K562 (cell line): Measurements from ENCODE around the gene ENPP6. TPM values are rescaled to one million over a fixed set of nuclear protein-coding genes. Genes with fewer than 3 reads are reported as not detected.

Experiments
- ATAC-seq: fragments of 200-7000 bp; cut with Tn5 transposase; 3 replicates; pipeline ENCODE4 v1.9.1; 2020; ENCODE audit warnings: moderate library complexity
- BruUV-seq: library from RNA; stranded (reverse); fragments of 400-500 nt; replicated peaks from 2 replicates; lab custom pipeline; 2021; lab: Mats Ljungman, UMichigan
- CTCF ChIA-PET: fragments of 300-600 bp; formaldehyde crosslinking; extraction: SDS; loops from one replicate; lab custom pipeline; 2021; ENCODE audit warnings: low intra/inter-chr PET ratio; lab: Yijun Ruan, JAX
- POLR2A ChIA-PET: fragments of 300-600, 350-650 bp; sonication (Branson Sonifier 250); formaldehyde crosslinking; extraction: SDS; loops from one replicate; lab custom pipeline; 2021; ENCODE audit warnings: antibody characterized with exemption, inconsistent platforms; lab: Yijun Ruan, JAX
- DNase-seq, 4 experiments: peaks; one replicate each; pipeline versions ENCODE4 v3.0.0 to v3.0.0-alpha.2; 2011 to 2018; ENCODE audit warnings: low spot score in 3 of 4, mixed read lengths in 3 of 4; ENCODE audit errors: extremely low read depth in 1 of 4
- FAIRE-seq: peaks from 2 replicates; lab custom pipeline; 2011; peaks lifted over from hg19 to GRCh38; lab: Jason Lieb, UNC
- H2AFZ ChIP-seq: 2 replicates; pipeline ENCODE4 v1.6.0; 2011; ENCODE audit warnings: low read depth, low read length, control low read depth, inconsistent platforms
- H3K27ac ChIP-seq: fragments of 200-600 bp; 3 replicates; pipeline ENCODE4 v1.8.0; 2011; ENCODE audit warnings: low read depth, mild to moderate bottlenecking, control low read depth, inconsistent platforms, low read length, moderate library complexity, mixed read lengths; ENCODE audit errors: extremely low read depth
- H3K27me3 ChIP-seq, 2 experiments: fragments of 300-600 bp in 1 of 2; 2 replicates in 1 of 2; 3 replicates in 1 of 2; pipeline versions ENCODE4 v1.6.0 to v1.8.0; 2011; ENCODE audit warnings: inconsistent platforms in 2 of 2, low read length in 2 of 2, mild to moderate bottlenecking in 1 of 2, mixed read lengths in 1 of 2, moderate library complexity in 1 of 2; ENCODE audit not compliant: control insufficient read depth in 2 of 2, insufficient read depth in 2 of 2
- H3K36me3 ChIP-seq: fragments of 300-600 bp; 3 replicates; pipeline ENCODE4 v1.8.0; 2011; ENCODE audit warnings: mild to moderate bottlenecking, low read length, inconsistent platforms; ENCODE audit not compliant: control insufficient read depth, insufficient read depth
- H3K4me1 ChIP-seq, 2 experiments: fragments of 200-600 bp in 1 of 2; replicated peaks in 1 of 2; 2 replicates in 1 of 2; 3 replicates in 1 of 2; pipeline versions ENCODE4 v1.5.1 to v1.8.0; 2011; ENCODE audit warnings: inconsistent platforms in 2 of 2, low read length in 2 of 2, mild to moderate bottlenecking in 1 of 2, mixed read lengths in 1 of 2, moderate library complexity in 1 of 2; ENCODE audit not compliant: control insufficient read depth in 2 of 2, insufficient read depth in 2 of 2
- H3K4me2 ChIP-seq: 2 replicates; pipeline ENCODE4 v1.6.1; 2011; ENCODE audit warnings: low read length, control low read depth, inconsistent platforms, mixed read lengths; ENCODE audit not compliant: insufficient read depth
- H3K4me3 ChIP-seq: fragments of 200-600 bp; sonication (generic), shearing (Covaris generic); 2 replicates; pipeline ENCODE4 v1.5.1; 2016; ENCODE audit warnings: control low read depth, inconsistent platforms
- H3K79me2 ChIP-seq: fragments of 200-600 bp; 3 replicates; pipeline ENCODE4 v1.8.0; 2011; ENCODE audit warnings: low read length, inconsistent platforms; ENCODE audit not compliant: control insufficient read depth, insufficient read depth
- H3K9ac ChIP-seq, 2 experiments: 2 replicates each; pipeline versions ENCODE4 v1.6.0 to v1.6.1; 2011; ENCODE audit warnings: low read depth in 2 of 2, low read length in 2 of 2, control low read depth in 1 of 2, inconsistent platforms in 1 of 2, mild to moderate bottlenecking in 1 of 2, mixed read lengths in 1 of 2; ENCODE audit not compliant: insufficient read depth in 1 of 2
- H3K9me1 ChIP-seq: one replicate; pipeline ENCODE4 v1.6.0; 2011; ENCODE audit warnings: inconsistent platforms, mild to moderate bottlenecking, low read length, moderate library complexity; ENCODE audit not compliant: control insufficient read depth, insufficient read depth
- H3K9me3 ChIP-seq: replicated peaks from 2 replicates; pipeline ENCODE4 v1.5.1; 2011; ENCODE audit warnings: low read depth, low read length, inconsistent platforms; ENCODE audit not compliant: control insufficient read depth, insufficient read depth
- H4K20me1 ChIP-seq: replicated peaks from 2 replicates; pipeline ENCODE4 v1.6.1; 2011; ENCODE audit warnings: low read length, inconsistent platforms, mixed read lengths; ENCODE audit not compliant: control insufficient read depth, insufficient read depth
- ARID3B ChIP-seq: fragments of 250-450 bp; sonication (Bioruptor Pico); IDR thresholded peaks from 2 replicates; pipeline ENCODE4 v1.4.0; 2020; ENCODE audit warnings: borderline replicate concordance
- EZH2 ChIP-seq: IDR thresholded peaks from 2 replicates; pipeline ENCODE4 v1.6.1; 2012; ENCODE audit warnings: low read depth, mild to moderate bottlenecking, inconsistent platforms, low read length, borderline replicate concordance
- HMBOX1 ChIP-seq: sonication (generic); IDR thresholded peaks from 2 replicates; pipeline ENCODE4 v1.6.1; 2016
- MAFF ChIP-seq: IDR thresholded peaks from 2 replicates; pipeline ENCODE4 v1.6.1; 2012; ENCODE audit warnings: low read length, improper control_type of control experiment
- MAFG ChIP-seq: fragments of 450-650 bp; conservative IDR thresholded peaks from 2 replicates; pipeline ENCODE4 v1.6.1; 2016; ENCODE audit warnings: missing genetic modification characterization, missing compliant biosample characterization
- MYBL2 ChIP-seq, 2 experiments: fragments of 450-650 bp in 1 of 2; sonication (generic) in 1 of 2; formaldehyde crosslinking in 1 of 2; IDR thresholded peaks; 2 replicates each; pipeline versions ENCODE4 v1.6.1 to v1.8.1; 2017 to 2022; ENCODE audit warnings: borderline replicate concordance in 1 of 2, inconsistent platforms in 1 of 2, low read depth in 1 of 2, mild to moderate bottlenecking in 1 of 2, missing genetic modification reagents in 1 of 2, moderate library complexity in 1 of 2
- NFE2 ChIP-seq: IDR thresholded peaks from 2 replicates; pipeline ENCODE4 v1.6.1; 2014; ENCODE audit warnings: antibody characterized with exemption, low read depth
- PKNOX1 ChIP-seq: fragments of 450-650 bp; IDR thresholded peaks from 2 replicates; pipeline ENCODE4 v1.6.1; 2016
- PTTG1 ChIP-seq: fragments of 450-650 bp; IDR thresholded peaks from 2 replicates; pipeline ENCODE4 v1.6.1; 2016; ENCODE audit warnings: low read depth, mild to moderate bottlenecking, missing genetic modification characterization, missing compliant biosample characterization
- SIRT6 ChIP-seq: IDR thresholded peaks from one replicate; pipeline ENCODE4 v1.6.1; 2012; ENCODE audit warnings: low read depth, mild to moderate bottlenecking, control low read depth, inconsistent platforms, low read length, moderate library complexity
- TAF9B ChIP-seq: fragments of 450-650 bp; IDR thresholded peaks from 2 replicates; pipeline ENCODE4 v1.6.1; 2018; ENCODE audit warnings: mild to moderate bottlenecking; ENCODE audit not compliant: partially characterized antibody
- ZKSCAN8 ChIP-seq: fragments of 200-800 bp; sonication (Bioruptor generic); IDR thresholded peaks from 2 replicates; pipeline ENCODE4 v1.6.1; 2016; ENCODE audit warnings: missing genetic modification characterization, missing compliant biosample characterization
- ZMIZ1 ChIP-seq, 2 experiments: fragments of 150-350 bp in 1 of 2; IDR thresholded peaks; 2 replicates each; pipeline ENCODE4 v1.6.1; 2012 to 2016; ENCODE audit warnings: low read depth in 2 of 2, low read length in 2 of 2, mild to moderate bottlenecking in 1 of 2, moderate library complexity in 1 of 2
- ZNF165 ChIP-seq: fragments of 250-450 bp; sonication (Bioruptor Pico); IDR thresholded peaks from 2 replicates; pipeline ENCODE4 v1.4.0; 2020; ENCODE audit warnings: borderline replicate concordance
- ZNF431 ChIP-seq: sonication (generic); formaldehyde crosslinking; IDR thresholded peaks from 2 replicates; pipeline ENCODE4 v1.8.0; 2022; ENCODE audit warnings: mild to moderate bottlenecking, missing genetic modification reagents
- WGBS: fragments of 100-300 bp; shearing (Covaris generic); methylation state at CpG from one replicate; pipeline ENCODE4 v1.1.6; 2016; ENCODE audit warnings: low coverage, mixed read lengths; ENCODE audit not compliant: insufficient coverage; ENCODE audit errors: missing lambda C conversion rate; 5-methylcytosine and 5-hydroxymethylcytosine counted together
- in situ Hi-C: fragments of 300-500 bp; cut with MboI; formaldehyde crosslinking; loops from 4 replicates; pipeline ENCODE4 v1.15.0; 2018; ENCODE audit warnings: inconsistent platforms, mixed read lengths
- intact Hi-C: fragments of 100-400 bp; cut with micrococcal nuclease; formaldehyde crosslinking; loops from 2 replicates; pipeline ENCODE4 v1.14.2; 2022
- polyA plus RNA-seq, 8 experiments: library from polyadenylated mRNA; depleted of rRNA in 4 of 8; stranded (reverse) in 5 of 8; unstranded in 3 of 8; fragments of >200 nt; fragmentation: Nextera tagmentation in 2 of 8; fragmentation: Illumina TruSeq in 1 of 8; extraction: Ambion mirVana in 2 of 8; extraction: Trizol in 1 of 8; gene quantifications; 2 replicates each; pipeline versions ENCODE4 v1.2.1 to v1.2.3, GENCODE V29; 2011 to 2014; ENCODE audit warnings: inconsistent platforms in 1 of 8, missing spikeins in 1 of 8
- total RNA-seq, 7 experiments: library from RNA; depleted of rRNA in 6 of 7; stranded (reverse); fragments of >200 nt in 6 of 7; fragmentation: Illumina TruSeq in 2 of 7; extraction: Trizol in 2 of 7; gene quantifications; 2 replicates each; pipeline versions ENCODE4 v1.2.1 to v1.2.3, GENCODE V29; 2011 to 2021; ENCODE audit warnings: low replicate concordance in 1 of 7

The ENPP6 gene
- total and polyA plus RNA-seq, 9 of the 15 experiments (the other 6 are each of a cell fraction or from before 2014, with no cell fraction given): 0.29 TPM; not detected in 8

GRCh38 chr4:184108006-184108501 is 109.6 kb downstream of the ENPP6 start:
- WGBS: 2% methylated on average over 10 of the region's 10 CpGs
- no peak overlapping the region for H3K9ac ChIP-seq
- DNase-seq (no peak), ATAC-seq (no peak), FAIRE-seq (no peak)
- in situ Hi-C loops: no loop called here
- no peak overlapping the region for H2AFZ ChIP-seq
- H3K27me3 ChIP-seq: peaks cover 9 to 45% of the 10 kb centered on the region in 2 experiments; a peak in 4 of 5 replicates
- H3K4me3 ChIP-seq: no peak overlapping the region
- H4K20me1 ChIP-seq: no peaks in the 10 kb centered on the region
- intact Hi-C loops: loop anchor here (10.0 kb wide), 1 partner anchor 633 kb away; no protein-coding TSS in a partner anchor
- H3K36me3 ChIP-seq: no peaks in the 10 kb centered on the region
- no peaks in the 10 kb centered on the region for H3K79me2 ChIP-seq
- H3K9me1 ChIP-seq: no peaks in the 10 kb centered on the region
- no peaks in the 10 kb centered on the region for H3K4me1 ChIP-seq
- H3K9me3 ChIP-seq: no peaks in the 10 kb centered on the region
- CTCF ChIA-PET: no interaction called here
- BruUV-seq: no TSS peak
- H3K27ac ChIP-seq: no peak overlapping the region
- POLR2A ChIA-PET: interaction anchor here (0.7 kb wide), 1 partner anchor 48 kb away, joined by 3 read pairs; no protein-coding TSS in a partner anchor
- H3K4me2 ChIP-seq: no peak overlapping the region
- TF ChIP-seq ZKSCAN8 (no peak), HMBOX1 (no peak), ARID3B (CRISPR knock-in tag) (no peak), MAFF (peak; percentile 35; the same call in 1 of the 2 replicates), SIRT6 (no peak), EZH2 (no peak), ZNF431 (CRISPR knock-in tag) (no peak), ZMIZ1 (IDR thresholded peaks at IDR 0.05; ENCODE audit: low read depth in 2 of 2, low read length in 2 of 2) (no peak), PTTG1 (tag) (no peak), PKNOX1 (no peak), MAFG (tag) (peak; percentile 59; the same call in 1 of the 2 replicates), ZNF165 (no peak), NFE2 (0 out of 2 replicates have a peak, but pooled peaks have one; percentile 4), MYBL2 (IDR thresholded peaks at IDR 0.05; ENCODE audit: low read depth) (no peak), MYBL2 (CRISPR knock-in tag; IDR thresholded peaks at IDR 0.05; ENCODE audit: borderline replicate concordance) (no peak), TAF9B (no peak)
